GM12878 (cell line): Measurements from ENCODE around the gene DCAF5. TPM values are rescaled to one million over a fixed set of nuclear protein-coding genes. Genes with fewer than 3 reads are reported as not detected.

Source experiments
- ATAC-seq: fragments of 200-7000 bp; cut with Tn5 transposase; 3 replicates; pipeline ENCODE4 v1.9.1; 2020; ENCODE audit warnings: mild to moderate bottlenecking, moderate library complexity
- BruUV-seq: library from RNA; stranded (reverse); fragments of 400-500 nt; replicated peaks from 2 replicates; lab custom pipeline; 2021; lab: Mats Ljungman, UMichigan
- CTCF ChIA-PET: fragments of 300-600 bp; sonication (Branson Sonifier 250); formaldehyde crosslinking; extraction: SDS; loops from one replicate; lab custom pipeline; 2021; ENCODE audit warnings: inconsistent platforms; lab: Yijun Ruan, JAX
- POLR2A ChIA-PET: fragments of 350-600 bp; formaldehyde crosslinking; extraction: SDS; loops from one replicate; lab custom pipeline; 2021; ENCODE audit warnings: inconsistent platforms; lab: Charles Lee
- RAD21 ChIA-PET: fragments of 300-600 bp; sonication (Branson Sonifier 250); formaldehyde crosslinking; loops from one replicate; lab custom pipeline; 2023; ENCODE audit warnings: antibody characterized with exemption; ENCODE audit not compliant: unreplicated experiment; lab: Charles Lee
- SMC1A ChIA-PET: fragments of 300-600 bp; sonication (Branson Sonifier 250); formaldehyde crosslinking; loops from one replicate; lab custom pipeline; 2023; ENCODE audit not compliant: unreplicated experiment, uncharacterized antibody; lab: Charles Lee
- DNase-seq: peaks from one replicate; pipeline ENCODE4 v3.0.0-alpha.2; 2011; ENCODE audit warnings: low read depth, low spot score
- FAIRE-seq: peaks from 3 replicates; lab custom pipeline; 2011; peaks lifted over from hg19 to GRCh38; lab: Jason Lieb, UNC
- H2AFZ ChIP-seq: 2 replicates; pipeline ENCODE4 v1.6.0; 2011; ENCODE audit warnings: low read depth, low read length, control low read depth; ENCODE audit not compliant: control insufficient read depth
- H3K27ac ChIP-seq: 2 replicates; pipeline ENCODE4 v1.5.1; 2011; ENCODE audit warnings: control low read depth; ENCODE audit not compliant: control insufficient read depth, insufficient read depth
- H3K27me3 ChIP-seq, 2 experiments: replicated peaks in 1 of 2; 2 replicates each; pipeline versions ENCODE4 v1.6.0 to v1.6.1; 2011; ENCODE audit warnings: low read length in 1 of 2; ENCODE audit not compliant: control insufficient read depth in 2 of 2, insufficient read depth in 2 of 2
- H3K36me3 ChIP-seq, 2 experiments: 2 replicates each; pipeline ENCODE4 v1.5.1; 2011; ENCODE audit warnings: low read length in 1 of 2; ENCODE audit not compliant: control insufficient read depth in 2 of 2, insufficient read depth in 2 of 2
- H3K4me1 ChIP-seq: 2 replicates; pipeline ENCODE4 v1.6.1; 2011; ENCODE audit warnings: mild to moderate bottlenecking, low read length, moderate library complexity, mixed read lengths; ENCODE audit not compliant: control insufficient read depth, insufficient read depth
- H3K4me2 ChIP-seq: 2 replicates; pipeline ENCODE4 v1.6.0; 2011; ENCODE audit warnings: control low read depth; ENCODE audit not compliant: control insufficient read depth, insufficient read depth
- H3K4me3 ChIP-seq: fragments of 200-600 bp; sonication (generic); 2 replicates; pipeline ENCODE4 v1.5.1; 2016
- H3K79me2 ChIP-seq: 2 replicates; pipeline ENCODE4 v1.6.0; 2011; ENCODE audit warnings: low read length; ENCODE audit not compliant: control insufficient read depth, insufficient read depth
- H3K9ac ChIP-seq: 2 replicates; pipeline ENCODE4 v1.8.0; 2011; ENCODE audit warnings: low read length, control low read depth, mixed read lengths; ENCODE audit not compliant: control insufficient read depth, insufficient read depth
- H3K9me3 ChIP-seq: replicated peaks from 3 replicates; pipeline ENCODE4 v1.5.1; 2011; ENCODE audit warnings: mild to moderate bottlenecking, low read length; ENCODE audit not compliant: control insufficient read depth, insufficient read depth
- H4K20me1 ChIP-seq: 2 replicates; pipeline ENCODE4 v1.6.0; 2011; ENCODE audit not compliant: control insufficient read depth, insufficient read depth
- ASH2L ChIP-seq: fragments of 300-600, 200-600 bp; sonication (generic); IDR thresholded peaks from 2 replicates; pipeline ENCODE4 v1.6.1; 2017; ENCODE audit warnings: low read depth, mild to moderate bottlenecking, borderline replicate concordance
- CHD1 ChIP-seq: IDR thresholded peaks from 2 replicates; pipeline ENCODE4 v1.6.1; 2012; ENCODE audit warnings: low read depth, low read length, improper control_type of control experiment
- EGR1 ChIP-seq, 2 experiments: IDR thresholded peaks; 1 replicate in 1 of 2; 2 replicates in 1 of 2; pipeline ENCODE4 v1.6.1; 2011 to 2012; ENCODE audit warnings: low read depth in 2 of 2, low read length in 2 of 2, borderline replicate concordance in 1 of 2, mild to moderate bottlenecking in 1 of 2, moderate library complexity in 1 of 2
- NFYB ChIP-seq: IDR thresholded peaks from 2 replicates; pipeline ENCODE4 v1.6.1; 2011; ENCODE audit warnings: low read depth, mild to moderate bottlenecking, low read length, improper control_type of control experiment, moderate library complexity; ENCODE audit not compliant: insufficient read depth
- PAX5 ChIP-seq: IDR thresholded peaks from 2 replicates; pipeline ENCODE4 v1.6.1; 2011; ENCODE audit warnings: low read depth, low read length, borderline replicate concordance
- RBBP5 ChIP-seq: fragments of 200-600 bp; sonication (generic); conservative IDR thresholded peaks from 2 replicates; pipeline ENCODE4 v1.6.1; 2016
- WGBS: methylation state at CpG from one replicate; pipeline ENCODE4 v1.1.6; 2016; ENCODE audit warnings: low lambda C conversion rate; ENCODE audit not compliant: insufficient replicate concordance, insufficient coverage; ENCODE audit errors: missing lambda C conversion rate; 5-methylcytosine and 5-hydroxymethylcytosine counted together
- in situ Hi-C: fragments of 300-500 bp; cut with MboI; formaldehyde crosslinking; loops from 9 replicates; pipeline ENCODE4 v1.14.3; 2018; ENCODE audit warnings: mixed read lengths
- intact Hi-C: fragments of 100-400 bp; cut with micrococcal nuclease; formaldehyde crosslinking; loops from one replicate; pipeline ENCODE4 v1.14.2; 2022; ENCODE audit not compliant: unreplicated experiment
- polyA plus RNA-seq, 11 experiments: library from polyadenylated mRNA; depleted of rRNA in 4 of 11; unstranded in 6 of 11; stranded (reverse) in 5 of 11; fragments of >200 nt; fragmentation: Nextera tagmentation in 4 of 11; fragmentation: Illumina TruSeq in 1 of 11; extraction: Ambion mirVana in 4 of 11; extraction: Trizol in 1 of 11; gene quantifications; 1 replicate in 1 of 11; 2 replicates in 10 of 11; pipeline versions ENCODE4 v1.2.1 to v1.2.3, GENCODE V29; 2011 to 2016; ENCODE audit warnings: inconsistent platforms in 2 of 11, missing spikeins in 2 of 11, low read depth in 1 of 11
- total RNA-seq, 4 experiments: library from RNA; depleted of rRNA in 3 of 4; stranded (reverse); fragments of >200 nt in 3 of 4; fragmentation: Illumina TruSeq in 1 of 4; extraction: Trizol in 1 of 4; gene quantifications; 2 replicates each; pipeline versions ENCODE4 v1.2.1 to v1.2.3, GENCODE V29; 2013 to 2021
- TF ChIP-seq, protein P1 (sequence below): fragments of 450-650 bp; IDR thresholded peaks from 2 replicates; pipeline ENCODE4 v1.6.1; 2017; ENCODE audit warnings: low read depth, mild to moderate bottlenecking, moderate library complexity

The DCAF5 gene
- total and polyA plus RNA-seq, 10 of the 15 experiments (the other 5 are each of a cell fraction or from before 2014, with no cell fraction given) = 6.8 to 38.1 (median 19.1) TPM

DNA sequence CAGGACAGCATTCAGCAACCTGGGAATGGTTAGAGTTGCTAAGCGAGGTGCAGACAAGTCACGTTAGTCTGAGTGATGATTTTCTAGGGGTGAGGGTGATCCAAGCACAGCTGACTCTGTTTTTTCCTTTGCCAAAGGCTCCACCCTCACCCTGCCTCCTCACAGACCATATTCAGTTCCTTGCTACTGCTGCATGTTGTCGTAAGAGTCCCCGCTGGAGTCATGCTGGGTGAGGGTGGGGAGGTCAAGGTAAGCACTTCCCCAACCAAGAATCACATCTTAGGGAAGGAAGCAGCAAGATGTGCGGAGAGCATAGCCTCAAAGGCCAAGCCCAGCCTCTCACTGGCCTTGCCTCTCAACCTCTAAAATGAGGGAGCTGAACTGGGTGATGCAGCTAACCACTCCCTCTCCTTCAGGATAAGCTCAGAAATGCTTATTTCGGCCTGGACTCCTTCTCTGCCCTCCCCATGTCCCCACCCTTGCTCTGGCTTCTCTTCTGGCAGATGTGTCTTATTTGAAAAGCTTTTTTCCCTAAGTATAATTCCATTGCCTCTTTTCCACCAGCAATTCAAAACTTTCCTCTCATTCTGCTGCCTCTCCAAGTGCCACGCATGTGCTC, 107.0 kb downstream of the DCAF5 start:
- TF ChIP-seq ASH2L (no peak), NFYB (no peak), CHD1 (no peak), PAX5 (no peak), RBBP5 (no peak), EGR1 (IDR thresholded peaks at IDR 0.05; ENCODE audit: borderline replicate concordance in 1 of 2, low read depth in 2 of 2, low read length in 2 of 2) (no peak)
- TF ChIP-seq, protein P1, sequence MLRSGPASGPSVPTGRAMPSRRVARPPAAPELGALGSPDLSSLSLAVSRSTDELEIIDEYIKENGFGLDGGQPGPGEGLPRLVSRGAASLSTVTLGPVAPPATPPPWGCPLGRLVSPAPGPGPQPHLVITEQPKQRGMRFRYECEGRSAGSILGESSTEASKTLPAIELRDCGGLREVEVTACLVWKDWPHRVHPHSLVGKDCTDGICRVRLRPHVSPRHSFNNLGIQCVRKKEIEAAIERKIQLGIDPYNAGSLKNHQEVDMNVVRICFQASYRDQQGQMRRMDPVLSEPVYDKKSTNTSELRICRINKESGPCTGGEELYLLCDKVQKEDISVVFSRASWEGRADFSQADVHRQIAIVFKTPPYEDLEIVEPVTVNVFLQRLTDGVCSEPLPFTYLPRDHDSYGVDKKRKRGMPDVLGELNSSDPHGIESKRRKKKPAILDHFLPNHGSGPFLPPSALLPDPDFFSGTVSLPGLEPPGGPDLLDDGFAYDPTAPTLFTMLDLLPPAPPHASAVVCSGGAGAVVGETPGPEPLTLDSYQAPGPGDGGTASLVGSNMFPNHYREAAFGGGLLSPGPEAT = no peak
- DNase-seq = no peak
- no TSS peak for BruUV-seq
- 46% methylated on average over 7 of the region's 7 CpGs for WGBS
- Histone ChIP-seq H4K20me1 (no peaks in the 10 kb centered on the region), H3K36me3 (no peaks in the 10 kb centered on the region), H3K9me3 (no peaks in the 10 kb centered on the region), H3K27me3 (peaks cover 1 to 7% of the 10 kb centered on the region in 2 experiments; a peak in 3 of 4 replicates), H3K4me2 (no peak overlapping the region), H3K79me2 (no peaks in the 10 kb centered on the region), H3K4me1 (no peaks in the 10 kb centered on the region), H3K9ac (no peak overlapping the region), H3K4me3 (no peak overlapping the region), H2AFZ (no peak overlapping the region), H3K27ac (no peak overlapping the region)
- in situ Hi-C loops = no loop called here
- RAD21 ChIA-PET = no interaction called here
- CTCF ChIA-PET = no interaction called here
- no peak for FAIRE-seq
- SMC1A ChIA-PET = no interaction called here
- POLR2A ChIA-PET = no interaction called here
- ATAC-seq = no peak
- intact Hi-C loops = no loop called here
